Measurements from ENCODE around the gene FAM53B. TPM values are rescaled to one million over a fixed set of nuclear protein-coding genes. Genes with fewer than 3 reads are reported as not detected.

Gene FAM53B
- total RNA-seq, 1 donor from 2014 or later = 9.2 TPM

- DNase-seq (ENCODE audit: low read depth) = no peak
- TF ChIP-seq CTCF (conservative IDR thresholded peaks at IDR 0.05; ENCODE audit: low read depth, low read length) = no peak
- no peak overlapping the region for H3K4me3 ChIP-seq (ENCODE audit: low read depth, low read length)
Observed at GRCh38 chr10:124674768-124675222, 69.4 kb downstream of the FAM53B start.

GRCh38 chr10:124672181-124672638 is 72.0 kb downstream of the FAM53B start:
- no peak overlapping the region for H3K4me3 ChIP-seq (ENCODE audit: low read depth, low read length)
- TF ChIP-seq CTCF (conservative IDR thresholded peaks at IDR 0.05; ENCODE audit: low read depth, low read length) = no peak
- DNase-seq (ENCODE audit: low read depth) = no peak

GRCh38 chr10:124671486-124672075 is 72.6 kb downstream of the FAM53B start:
- no peak overlapping the region for H3K4me3 ChIP-seq (ENCODE audit: low read depth, low read length)
- TF ChIP-seq CTCF (conservative IDR thresholded peaks at IDR 0.05; ENCODE audit: low read depth, low read length) = no peak
- no peak for DNase-seq (ENCODE audit: low read depth)

GRCh38 chr10:124670849-124671248 is 73.3 kb downstream of the FAM53B start:
- TF ChIP-seq CTCF (conservative IDR thresholded peaks at IDR 0.05; ENCODE audit: low read depth, low read length) = no peak
- H3K4me3 ChIP-seq (ENCODE audit: low read depth, low read length) = no peak overlapping the region
- DNase-seq (ENCODE audit: low read depth) = no peak

- H3K4me3 ChIP-seq (ENCODE audit: low read depth, low read length) = no peak overlapping the region
- TF ChIP-seq CTCF (conservative IDR thresholded peaks at IDR 0.05; ENCODE audit: low read depth, low read length) = no peak
- DNase-seq (ENCODE audit: low read depth) = no peak
Observed at GRCh38 chr10:124669824-124670654, 74.1 kb downstream of the FAM53B start.

- TF ChIP-seq CTCF (conservative IDR thresholded peaks at IDR 0.05; ENCODE audit: low read depth, low read length) = no peak
- no peak for DNase-seq (ENCODE audit: low read depth)
- H3K4me3 ChIP-seq (ENCODE audit: low read depth, low read length) = no peak overlapping the region
Observed at GRCh38 chr10:124669141-124669823, 74.9 kb downstream of the FAM53B start.
